OCI-LY3 (cell line): ENCODE measurements around the gene USH2A.

ENCODE experiments used
- EZH2phosphoT487 ChIP-seq: fragments of 200-600 bp; shearing (Covaris generic); IDR thresholded peaks from 2 replicates; pipeline ENCODE4 v1.6.1; 2018; ENCODE audit warnings: antibody characterized with exemption, mixed run types, low read depth
- TF ChIP-seq, protein P1 (sequence below): fragments of 200-600, 300-600 bp; sonication (generic); IDR thresholded peaks from 2 replicates; pipeline ENCODE4 v1.5.1; 2014; ENCODE audit warnings: antibody characterized with exemption, low read length, low read depth

DNA sequence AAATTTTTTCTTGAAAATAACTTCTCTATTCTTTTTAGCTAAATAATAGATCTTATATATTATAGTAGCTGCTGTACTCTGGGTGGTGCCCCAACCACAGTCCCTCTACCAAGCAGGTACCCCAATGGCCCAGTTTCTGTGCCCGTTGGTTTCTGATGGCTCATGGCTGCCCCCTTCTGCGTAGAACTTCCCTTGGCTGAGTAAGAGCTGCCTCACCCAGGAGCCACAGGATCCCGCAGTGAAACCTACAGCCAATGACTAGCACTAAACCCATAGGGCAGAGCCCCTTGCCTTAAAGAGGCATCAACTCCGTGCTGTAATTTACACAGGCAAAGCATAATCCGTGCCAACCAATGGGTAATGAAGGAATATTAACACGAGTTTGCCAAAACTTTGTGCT is 247.5 kb downstream of the USH2A start:
- TF ChIP-seq, protein P1, sequence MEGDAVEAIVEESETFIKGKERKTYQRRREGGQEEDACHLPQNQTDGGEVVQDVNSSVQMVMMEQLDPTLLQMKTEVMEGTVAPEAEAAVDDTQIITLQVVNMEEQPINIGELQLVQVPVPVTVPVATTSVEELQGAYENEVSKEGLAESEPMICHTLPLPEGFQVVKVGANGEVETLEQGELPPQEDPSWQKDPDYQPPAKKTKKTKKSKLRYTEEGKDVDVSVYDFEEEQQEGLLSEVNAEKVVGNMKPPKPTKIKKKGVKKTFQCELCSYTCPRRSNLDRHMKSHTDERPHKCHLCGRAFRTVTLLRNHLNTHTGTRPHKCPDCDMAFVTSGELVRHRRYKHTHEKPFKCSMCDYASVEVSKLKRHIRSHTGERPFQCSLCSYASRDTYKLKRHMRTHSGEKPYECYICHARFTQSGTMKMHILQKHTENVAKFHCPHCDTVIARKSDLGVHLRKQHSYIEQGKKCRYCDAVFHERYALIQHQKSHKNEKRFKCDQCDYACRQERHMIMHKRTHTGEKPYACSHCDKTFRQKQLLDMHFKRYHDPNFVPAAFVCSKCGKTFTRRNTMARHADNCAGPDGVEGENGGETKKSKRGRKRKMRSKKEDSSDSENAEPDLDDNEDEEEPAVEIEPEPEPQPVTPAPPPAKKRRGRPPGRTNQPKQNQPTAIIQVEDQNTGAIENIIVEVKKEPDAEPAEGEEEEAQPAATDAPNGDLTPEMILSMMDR: no peak
- no peak for TF ChIP-seq EZH2phosphoT487
